ENCODE results near the gene TMEM107. TPM values are rescaled to one million over a fixed set of nuclear protein-coding genes. Genes with fewer than 3 reads are reported as not detected.

Gene TMEM107
- total and polyA plus RNA-seq, 10 of the 15 experiments (the other 5 are each of a cell fraction or from before 2014, with no cell fraction given), result 7.9 to 38.7 (median 22.9) TPM

- TF ChIP-seq, protein P1, sequence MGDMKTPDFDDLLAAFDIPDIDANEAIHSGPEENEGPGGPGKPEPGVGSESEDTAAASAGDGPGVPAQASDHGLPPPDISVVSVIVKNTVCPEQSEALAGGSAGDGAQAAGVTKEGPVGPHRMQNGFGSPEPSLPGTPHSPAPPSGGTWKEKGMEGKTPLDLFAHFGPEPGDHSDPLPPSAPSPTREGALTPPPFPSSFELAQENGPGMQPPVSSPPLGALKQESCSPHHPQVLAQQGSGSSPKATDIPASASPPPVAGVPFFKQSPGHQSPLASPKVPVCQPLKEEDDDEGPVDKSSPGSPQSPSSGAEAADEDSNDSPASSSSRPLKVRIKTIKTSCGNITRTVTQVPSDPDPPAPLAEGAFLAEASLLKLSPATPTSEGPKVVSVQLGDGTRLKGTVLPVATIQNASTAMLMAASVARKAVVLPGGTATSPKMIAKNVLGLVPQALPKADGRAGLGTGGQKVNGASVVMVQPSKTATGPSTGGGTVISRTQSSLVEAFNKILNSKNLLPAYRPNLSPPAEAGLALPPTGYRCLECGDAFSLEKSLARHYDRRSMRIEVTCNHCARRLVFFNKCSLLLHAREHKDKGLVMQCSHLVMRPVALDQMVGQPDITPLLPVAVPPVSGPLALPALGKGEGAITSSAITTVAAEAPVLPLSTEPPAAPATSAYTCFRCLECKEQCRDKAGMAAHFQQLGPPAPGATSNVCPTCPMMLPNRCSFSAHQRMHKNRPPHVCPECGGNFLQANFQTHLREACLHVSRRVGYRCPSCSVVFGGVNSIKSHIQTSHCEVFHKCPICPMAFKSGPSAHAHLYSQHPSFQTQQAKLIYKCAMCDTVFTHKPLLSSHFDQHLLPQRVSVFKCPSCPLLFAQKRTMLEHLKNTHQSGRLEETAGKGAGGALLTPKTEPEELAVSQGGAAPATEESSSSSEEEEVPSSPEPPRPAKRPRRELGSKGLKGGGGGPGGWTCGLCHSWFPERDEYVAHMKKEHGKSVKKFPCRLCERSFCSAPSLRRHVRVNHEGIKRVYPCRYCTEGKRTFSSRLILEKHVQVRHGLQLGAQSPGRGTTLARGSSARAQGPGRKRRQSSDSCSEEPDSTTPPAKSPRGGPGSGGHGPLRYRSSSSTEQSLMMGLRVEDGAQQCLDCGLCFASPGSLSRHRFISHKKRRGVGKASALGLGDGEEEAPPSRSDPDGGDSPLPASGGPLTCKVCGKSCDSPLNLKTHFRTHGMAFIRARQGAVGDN (IDR thresholded peaks at IDR 0.05), result peak; percentile 56
- TF ChIP-seq IRF4 (IDR thresholded peaks at IDR 0.05; ENCODE audit: low read depth, low read length) (peak; percentile 59; the same call in 1 of the 2 replicates), CHD1 (IDR thresholded peaks at IDR 0.05; ENCODE audit: low read depth, low read length) (0 out of 2 replicates have a peak, but pooled peaks have one; percentile 26), RELA (IDR thresholded peaks at IDR 0.05; ENCODE audit: borderline replicate concordance, partially characterized antibody) (peak; percentile 47), CBX5 (IDR thresholded peaks at IDR 0.05; ENCODE audit: low read depth) (peak; percentile 94; the same call in 1 of the 2 replicates), PRDM15 (CRISPR knock-in tag; IDR thresholded peaks at IDR 0.05) (no peak), HDGF (IDR thresholded peaks at IDR 0.05) (no peak), POLR2AphosphoS5 (IDR thresholded peaks at IDR 0.05; ENCODE audit: low read length) (peak; percentile 40; the same call in 1 of the 2 replicates), POU2F2 (IDR thresholded peaks at IDR 0.05; ENCODE audit: borderline replicate concordance, low read depth, low read length) (no peak; the same call in 2 of the 3 replicates), EP300 (IDR thresholded peaks at IDR 0.05; ENCODE audit: borderline replicate concordance in 1 of 2, control insufficient read depth in 1 of 2, low read depth in 2 of 2, low read length in 2 of 2) (no peak), FOXM1 (IDR thresholded peaks at IDR 0.05; ENCODE audit: low read depth, low read length) (no peak; the same call in 1 of the 2 replicates), MYC (IDR thresholded peaks at IDR 0.05; ENCODE audit: insufficient read depth, insufficient read length, insufficient replicate concordance, low read length, severe bottlenecking) (no peak), MYB (IDR thresholded peaks at IDR 0.05; ENCODE audit: borderline replicate concordance, low read depth, low read length) (no peak), NFIC (IDR thresholded peaks at IDR 0.05; ENCODE audit: low read depth, low read length) (peak; percentile 53; the same call in 1 of the 2 replicates), ZSCAN29 (IDR thresholded peaks at IDR 0.05) (peak; percentile 97), ZNF24 (IDR thresholded peaks at IDR 0.05) (peak; percentile 99), WRNIP1 (IDR thresholded peaks at IDR 0.05; ENCODE audit: borderline replicate concordance, low read depth, low read length) (peak; percentile 87; the same call in 1 of the 2 replicates), SREBF2 (IDR thresholded peaks at IDR 0.05; ENCODE audit: low read length) (peak; percentile 85), ETV6 (conservative IDR thresholded peaks at IDR 0.05 in 1 of 2, IDR thresholded peaks at IDR 0.05 in 1 of 2; ENCODE audit: borderline replicate concordance in 1 of 2, low read depth in 1 of 2) (peak; percentile 43 to 61; a peak in 1 of 4 replicates)
- TF ChIP-seq, protein P2, sequence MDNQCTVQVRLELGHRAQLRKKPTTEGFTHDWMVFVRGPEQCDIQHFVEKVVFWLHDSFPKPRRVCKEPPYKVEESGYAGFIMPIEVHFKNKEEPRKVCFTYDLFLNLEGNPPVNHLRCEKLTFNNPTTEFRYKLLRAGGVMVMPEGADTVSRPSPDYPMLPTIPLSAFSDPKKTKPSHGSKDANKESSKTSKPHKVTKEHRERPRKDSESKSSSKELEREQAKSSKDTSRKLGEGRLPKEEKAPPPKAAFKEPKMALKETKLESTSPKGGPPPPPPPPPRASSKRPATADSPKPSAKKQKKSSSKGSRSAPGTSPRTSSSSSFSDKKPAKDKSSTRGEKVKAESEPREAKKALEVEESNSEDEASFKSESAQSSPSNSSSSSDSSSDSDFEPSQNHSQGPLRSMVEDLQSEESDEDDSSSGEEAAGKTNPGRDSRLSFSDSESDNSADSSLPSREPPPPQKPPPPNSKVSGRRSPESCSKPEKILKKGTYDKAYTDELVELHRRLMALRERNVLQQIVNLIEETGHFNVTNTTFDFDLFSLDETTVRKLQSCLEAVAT (IDR thresholded peaks at IDR 0.05), result peak; percentile 83; the same call in 1 of the 2 replicates
Measured at GRCh38 chr17:8186787-8187516, 10.8 kb upstream of the TMEM107 start (continued).
